IPS-NIHi11 (cell line): ENCODE data around the gene CSNK1A1.
"Not testable (repeated sequence)": the region's sequence is repeated elsewhere in the genome, so short reads cannot be mapped to it uniquely, and the experiment has no call there.

Experiments used
- DNase-seq: peaks from one replicate; pipeline ENCODE4 v3.0.0; 2012; ENCODE audit warnings: mixed read lengths, low spot score

CSNK1A1 gene

GRCh38 chr5:149490599-149491485, 60.4 kb downstream of the CSNK1A1 start:
- no peak for DNase-seq

GRCh38 chr5:149489605-149490037, 61.6 kb downstream of the CSNK1A1 start:
- no peak for DNase-seq

- no peak for DNase-seq
These were observed 62.5 kb downstream of the CSNK1A1 start for GRCh38 chr5:149488645-149489306.

- no peak for DNase-seq
These were observed 63.6 kb downstream of the CSNK1A1 start for GRCh38 chr5:149487672-149488071.

- no peak for DNase-seq
These were observed 64.3 kb downstream of the CSNK1A1 start for GRCh38 chr5:149486726-149487635.

GRCh38 chr5:149485655-149486615, 65.3 kb downstream of the CSNK1A1 start:
- no peak for DNase-seq

- DNase-seq: no peak
These were observed 69.8 kb downstream of the CSNK1A1 start for GRCh38 chr5:149481485-149481884.

- DNase-seq: no peak
These were observed 72.5 kb downstream of the CSNK1A1 start for GRCh38 chr5:149478761-149479160.

- no peak for DNase-seq
These were observed 75.5 kb downstream of the CSNK1A1 start for GRCh38 chr5:149475777-149476176.

GRCh38 chr5:149474198-149474597, 77.0 kb downstream of the CSNK1A1 start:
- DNase-seq: no peak

- DNase-seq: no peak
These were observed 77.8 kb downstream of the CSNK1A1 start for GRCh38 chr5:149473441-149473840.

- no peak for DNase-seq
These were observed 78.8 kb downstream of the CSNK1A1 start for GRCh38 chr5:149472399-149472798.

- DNase-seq: no peak
These were observed 79.6 kb downstream of the CSNK1A1 start for GRCh38 chr5:149471406-149472183.

- no peak for DNase-seq
These were observed 80.3 kb downstream of the CSNK1A1 start for GRCh38 chr5:149470942-149471341.

GRCh38 chr5:149466457-149466972, 84.7 kb downstream of the CSNK1A1 start:
- no peak for DNase-seq

- DNase-seq: no peak
These were observed 86.3 kb downstream of the CSNK1A1 start for GRCh38 chr5:149464796-149465489.

- not testable (repeated sequence) for DNase-seq
These were observed 89.3 kb downstream of the CSNK1A1 start for GRCh38 chr5:149461907-149462306.

- no peak for DNase-seq
These were observed 91.3 kb downstream of the CSNK1A1 start for GRCh38 chr5:149459891-149460290.

GRCh38 chr5:149457393-149457763, 93.9 kb downstream of the CSNK1A1 start:
- DNase-seq: no peak
